K562 (cell line): ENCODE results near the gene ERAS. TPM values are rescaled to one million over a fixed set of nuclear protein-coding genes. Genes with fewer than 3 reads are reported as not detected.

Experiments
- ATAC-seq: fragments of 200-7000 bp; cut with Tn5 transposase; 3 replicates; pipeline ENCODE4 v1.9.1; 2020; ENCODE audit warnings: moderate library complexity
- Bru-seq: library from RNA; stranded (reverse); fragments of 400-500 nt; gene quantifications from one replicate; lab custom pipeline; 2021; lab: Mats Ljungman, UMichigan
- BruChase-seq, 2 experiments: library from RNA; stranded (reverse); fragments of 400-500 nt; gene quantifications; one replicate each; lab custom pipeline; 2021; lab: Mats Ljungman, UMichigan
- BruUV-seq: library from RNA; stranded (reverse); fragments of 400-500 nt; replicated peaks from 2 replicates; lab custom pipeline; 2021; lab: Mats Ljungman, UMichigan
- CTCF ChIA-PET: fragments of 300-600 bp; formaldehyde crosslinking; extraction: SDS; loops from one replicate; lab custom pipeline; 2021; ENCODE audit warnings: low intra/inter-chr PET ratio; lab: Yijun Ruan, JAX
- POLR2A ChIA-PET: fragments of 300-600, 350-650 bp; sonication (Branson Sonifier 250); formaldehyde crosslinking; extraction: SDS; loops from one replicate; lab custom pipeline; 2021; ENCODE audit warnings: antibody characterized with exemption, inconsistent platforms; lab: Yijun Ruan, JAX
- DNase-seq, 4 experiments: peaks; one replicate each; pipeline versions ENCODE4 v3.0.0 to v3.0.0-alpha.2; 2011 to 2018; ENCODE audit warnings: low spot score in 3 of 4, mixed read lengths in 3 of 4; ENCODE audit errors: extremely low read depth in 1 of 4
- FAIRE-seq: peaks from 2 replicates; lab custom pipeline; 2011; peaks lifted over from hg19 to GRCh38; lab: Jason Lieb, UNC
- H2AFZ ChIP-seq: 2 replicates; pipeline ENCODE4 v1.6.0; 2011; ENCODE audit warnings: low read depth, low read length, control low read depth, inconsistent platforms
- H3K27ac ChIP-seq: fragments of 200-600 bp; 3 replicates; pipeline ENCODE4 v1.8.0; 2011; ENCODE audit warnings: low read depth, mild to moderate bottlenecking, control low read depth, inconsistent platforms, low read length, moderate library complexity, mixed read lengths; ENCODE audit errors: extremely low read depth
- H3K27me3 ChIP-seq, 2 experiments: fragments of 300-600 bp in 1 of 2; 2 replicates in 1 of 2; 3 replicates in 1 of 2; pipeline versions ENCODE4 v1.6.0 to v1.8.0; 2011; ENCODE audit warnings: inconsistent platforms in 2 of 2, low read length in 2 of 2, mild to moderate bottlenecking in 1 of 2, mixed read lengths in 1 of 2, moderate library complexity in 1 of 2; ENCODE audit not compliant: control insufficient read depth in 2 of 2, insufficient read depth in 2 of 2
- H3K36me3 ChIP-seq: fragments of 300-600 bp; 3 replicates; pipeline ENCODE4 v1.8.0; 2011; ENCODE audit warnings: mild to moderate bottlenecking, low read length, inconsistent platforms; ENCODE audit not compliant: control insufficient read depth, insufficient read depth
- H3K4me1 ChIP-seq, 2 experiments: fragments of 200-600 bp in 1 of 2; replicated peaks in 1 of 2; 2 replicates in 1 of 2; 3 replicates in 1 of 2; pipeline versions ENCODE4 v1.5.1 to v1.8.0; 2011; ENCODE audit warnings: inconsistent platforms in 2 of 2, low read length in 2 of 2, mild to moderate bottlenecking in 1 of 2, mixed read lengths in 1 of 2, moderate library complexity in 1 of 2; ENCODE audit not compliant: control insufficient read depth in 2 of 2, insufficient read depth in 2 of 2
- H3K4me2 ChIP-seq: 2 replicates; pipeline ENCODE4 v1.6.1; 2011; ENCODE audit warnings: low read length, control low read depth, inconsistent platforms, mixed read lengths; ENCODE audit not compliant: insufficient read depth
- H3K4me3 ChIP-seq: fragments of 200-600 bp; sonication (generic), shearing (Covaris generic); 2 replicates; pipeline ENCODE4 v1.5.1; 2016; ENCODE audit warnings: control low read depth, inconsistent platforms
- H3K79me2 ChIP-seq: fragments of 200-600 bp; 3 replicates; pipeline ENCODE4 v1.8.0; 2011; ENCODE audit warnings: low read length, inconsistent platforms; ENCODE audit not compliant: control insufficient read depth, insufficient read depth
- H3K9ac ChIP-seq, 2 experiments: 2 replicates each; pipeline versions ENCODE4 v1.6.0 to v1.6.1; 2011; ENCODE audit warnings: low read depth in 2 of 2, low read length in 2 of 2, control low read depth in 1 of 2, inconsistent platforms in 1 of 2, mild to moderate bottlenecking in 1 of 2, mixed read lengths in 1 of 2; ENCODE audit not compliant: insufficient read depth in 1 of 2
- H3K9me1 ChIP-seq: one replicate; pipeline ENCODE4 v1.6.0; 2011; ENCODE audit warnings: inconsistent platforms, mild to moderate bottlenecking, low read length, moderate library complexity; ENCODE audit not compliant: control insufficient read depth, insufficient read depth
- H3K9me3 ChIP-seq: replicated peaks from 2 replicates; pipeline ENCODE4 v1.5.1; 2011; ENCODE audit warnings: low read depth, low read length, inconsistent platforms; ENCODE audit not compliant: control insufficient read depth, insufficient read depth
- H4K20me1 ChIP-seq: replicated peaks from 2 replicates; pipeline ENCODE4 v1.6.1; 2011; ENCODE audit warnings: low read length, inconsistent platforms, mixed read lengths; ENCODE audit not compliant: control insufficient read depth, insufficient read depth
- POLR2G ChIP-seq: fragments of 200-400 bp; formaldehyde crosslinking; IDR thresholded peaks from 2 replicates; pipeline ENCODE4 v1.6.1; 2017; ENCODE audit warnings: low read depth, mild to moderate bottlenecking, antibody characterized with exemption, low read length, moderate library complexity
- ZBTB33 ChIP-seq: sonication (generic); formaldehyde crosslinking; IDR thresholded peaks from 2 replicates; pipeline ENCODE4 v1.8.1; 2023; ENCODE audit warnings: mild to moderate bottlenecking, missing genetic modification reagents
- WGBS: fragments of 100-300 bp; shearing (Covaris generic); methylation state at CpG from one replicate; pipeline ENCODE4 v1.1.6; 2016; ENCODE audit warnings: low coverage, mixed read lengths; ENCODE audit not compliant: insufficient coverage; ENCODE audit errors: missing lambda C conversion rate; 5-methylcytosine and 5-hydroxymethylcytosine counted together
- in situ Hi-C: fragments of 300-500 bp; cut with MboI; formaldehyde crosslinking; loops from 4 replicates; pipeline ENCODE4 v1.15.0; 2018; ENCODE audit warnings: inconsistent platforms, mixed read lengths
- intact Hi-C: fragments of 100-400 bp; cut with micrococcal nuclease; formaldehyde crosslinking; loops from 2 replicates; pipeline ENCODE4 v1.14.2; 2022
- long read RNA-seq, 3 experiments: library from polyadenylated mRNA in 2 of 3; library from RNA in 1 of 3; unstranded in 2 of 3; stranded (forward) in 1 of 3; transcript quantifications; one replicate each; pipeline ENCODE4 v2.0.0, GENCODE V29; 2019 to 2022
- polyA minus RNA-seq, 3 experiments: library from RNA; depleted of rRNA, polyadenylated mRNA; stranded (reverse); fragments of >200 nt; gene quantifications; 2 replicates each; pipeline ENCODE4 v1.2.3, GENCODE V29; 2011
- polyA plus RNA-seq, 8 experiments: library from polyadenylated mRNA; depleted of rRNA in 4 of 8; stranded (reverse) in 5 of 8; unstranded in 3 of 8; fragments of >200 nt; fragmentation: Nextera tagmentation in 2 of 8; fragmentation: Illumina TruSeq in 1 of 8; extraction: Ambion mirVana in 2 of 8; extraction: Trizol in 1 of 8; gene quantifications; 2 replicates each; pipeline versions ENCODE4 v1.2.1 to v1.2.3, GENCODE V29; 2011 to 2014; ENCODE audit warnings: inconsistent platforms in 1 of 8, missing spikeins in 1 of 8
- total RNA-seq, 7 experiments: library from RNA; depleted of rRNA in 6 of 7; stranded (reverse); fragments of >200 nt in 6 of 7; fragmentation: Illumina TruSeq in 2 of 7; extraction: Trizol in 2 of 7; gene quantifications; 2 replicates each; pipeline versions ENCODE4 v1.2.1 to v1.2.3, GENCODE V29; 2011 to 2021; ENCODE audit warnings: low replicate concordance in 1 of 7
- TF ChIP-seq, protein P1 (sequence below): fragments of 250-450 bp; sonication (Bioruptor Pico); IDR thresholded peaks from 2 replicates; pipeline ENCODE4 v1.6.1; 2021; ENCODE audit warnings: mild to moderate bottlenecking

ERAS gene
- total RNA-seq (2011; cell fraction: chromatin; rRNA removed; ENCODE audit: low replicate concordance): 0.79 and 2.3 TPM in 2 replicates
- total RNA-seq (2011; cell fraction: nucleolus; rRNA removed): 0.83 and 1.8 TPM in 2 replicates
- total RNA-seq (2011; cell fraction: nucleoplasm; rRNA removed): 0.84 and 0.95 TPM in 2 replicates
- not detected in 2 replicates for total RNA-seq (2014; rRNA removed)
- total RNA-seq (2014; rRNA removed; fragmentation: Illumina TruSeq; extraction: Trizol): not detected in 2 replicates
- total RNA-seq (2015; rRNA removed; fragmentation: Illumina TruSeq; extraction: Trizol): not detected in 2 replicates
- not detected in 2 replicates for total RNA-seq (2021)
- 0.07 and 0.11 TPM in 2 replicates for polyA plus RNA-seq (2011; rRNA removed)
- polyA plus RNA-seq (2011; cell fraction: cytosol; rRNA removed): 0.39 TPM in 1 of 2 replicates, not detected in the other
- 0.34 and 0.77 TPM in 2 replicates for polyA plus RNA-seq (2011; cell fraction: nucleus; rRNA removed)
- 0.42 TPM in 1 of 2 replicates, not detected in the other for polyA plus RNA-seq (2012)
- not detected in 2 replicates for polyA plus RNA-seq (2014; fragmentation: Illumina TruSeq; extraction: Trizol)
- polyA plus RNA-seq (2014; fragmentation: Nextera tagmentation; extraction: Ambion mirVana): not detected
- 0.12 TPM in 1 of 2 replicates, not detected in the other for polyA plus RNA-seq (2014; rRNA removed)
- polyA minus RNA-seq (2011; rRNA and poly(A)+ RNA removed): not detected in 2 replicates
- polyA minus RNA-seq (2011; cell fraction: cytosol; rRNA and poly(A)+ RNA removed): not detected in 2 replicates
- polyA minus RNA-seq (2011; cell fraction: nucleus; rRNA and poly(A)+ RNA removed): 0.33 TPM in 1 of 2 replicates, not detected in the other
- Bru-seq, nascent RNA: percentile 29 among the genes with signal in this experiment
- BruChase-seq, experiment 1, labeled RNA remaining after a 2-hour chase: percentile 27 among the genes with signal in this experiment
- BruChase-seq, experiment 2, labeled RNA remaining after a 6-hour chase: percentile 28 among the genes with signal in this experiment
- long read RNA-seq, experiment 1: 0 reads
- long read RNA-seq, experiment 2: 0 reads
- long read RNA-seq, experiment 3: 0 reads

DNA sequence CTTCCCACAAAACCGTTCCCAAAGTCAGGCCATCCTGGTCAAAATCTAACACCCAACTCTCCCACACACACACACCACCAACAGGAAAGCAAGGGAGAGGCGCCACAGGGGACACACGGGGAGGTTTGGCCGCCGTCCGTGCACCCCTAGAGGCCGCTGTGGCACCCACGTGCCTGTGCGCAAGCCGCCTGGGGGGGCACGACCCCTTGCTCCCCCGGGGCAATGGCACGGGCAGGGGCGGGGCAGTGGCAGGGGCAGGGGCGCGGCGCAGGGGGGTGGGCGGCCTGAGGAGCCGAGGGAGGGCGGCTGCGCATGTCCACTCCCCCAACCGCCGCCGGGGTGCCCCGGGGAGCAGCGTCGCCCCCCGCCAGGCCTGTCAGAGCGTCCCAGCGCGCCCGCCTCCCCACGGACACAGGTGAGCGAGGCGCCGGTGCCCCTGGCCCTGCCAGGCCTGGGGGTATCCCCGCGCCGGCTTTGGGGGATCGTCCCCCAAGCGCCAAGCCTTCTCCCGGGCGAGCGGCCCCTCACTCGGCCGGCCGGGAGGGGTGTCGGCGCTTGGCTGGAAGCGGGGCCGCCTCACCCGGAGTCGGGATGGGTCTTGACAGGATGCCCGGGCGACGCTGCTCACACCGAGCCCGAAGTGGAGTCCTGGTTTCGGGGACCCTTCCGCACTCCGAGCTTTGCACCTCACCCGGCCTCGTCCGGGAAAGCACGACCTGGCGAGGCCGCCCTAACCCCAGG is at the start of gene ERAS:
Gene ERAS (plus strand): TSS at position 379 of the 741 bp plus-strand sequence. CDS start 2,611 bp downstream, outside the sequence.
- H3K9ac ChIP-seq: no peak within 1 kb of the TSS
- in situ Hi-C loops: no loop called here
- H2AFZ ChIP-seq: no peak within 1 kb of the TSS
- intact Hi-C loops: no loop called here
- no peak within 1 kb of the TSS for H3K4me3 ChIP-seq
- DNase-seq: no peak
- no peak for FAIRE-seq
- H4K20me1 ChIP-seq: no peaks in the 10 kb centered on the region
- WGBS: 99% methylated on average over 13 of the region's 67 CpGs
- TF ChIP-seq POLR2G (peak; percentile 2; the same call in 1 of the 2 replicates), ZBTB33 (CRISPR knock-in tag) (peak; percentile 71)
- TF ChIP-seq, protein P1, sequence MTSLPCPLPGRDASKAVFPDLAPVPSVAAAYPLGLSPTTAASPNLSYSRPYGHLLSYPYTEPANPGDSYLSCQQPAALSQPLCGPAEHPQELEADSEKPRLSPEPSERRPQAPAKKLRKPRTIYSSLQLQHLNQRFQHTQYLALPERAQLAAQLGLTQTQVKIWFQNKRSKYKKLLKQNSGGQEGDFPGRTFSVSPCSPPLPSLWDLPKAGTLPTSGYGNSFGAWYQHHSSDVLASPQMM (CRISPR knock-in tag): no peak
- H3K79me2 ChIP-seq: no peaks in the 10 kb centered on the region
- H3K9me3 ChIP-seq: peaks cover 2% of the 10 kb centered on the region; the same call in 1 of the 2 replicates
- no peaks in the 10 kb centered on the region for H3K9me1 ChIP-seq
- no TSS peak for BruUV-seq
- H3K4me2 ChIP-seq: no peak within 1 kb of the TSS
- H3K4me1 ChIP-seq: peaks cover 0 to 16% of the 10 kb centered on the region in 2 experiments; a peak in 2 of 5 replicates
- no peaks in the 10 kb centered on the region for H3K27me3 ChIP-seq
- peaks cover 29% of the 10 kb centered on the region; the same call in 2 of the 3 replicates for H3K36me3 ChIP-seq
- H3K27ac ChIP-seq: no peak within 1 kb of the TSS
- POLR2A ChIA-PET: no interaction called here
- CTCF ChIA-PET: no interaction called here
- no peak for ATAC-seq
